Measurements from ENCODE around the gene FXYD2. TPM values are rescaled to one million over a fixed set of nuclear protein-coding genes. Genes with fewer than 3 reads are reported as not detected.

FXYD2 gene
- total RNA-seq, 1 donor from 2014 or later = 5.0 TPM

GRCh38 chr11:117871160-117871559, 46.6 kb upstream of the FXYD2 start:
- Histone ChIP-seq H3K4me3 (ENCODE audit: low read depth, low read length) (no peak overlapping the region), H3K36me3 (ENCODE audit: control insufficient read depth, insufficient read depth, low read length) (no peaks in the 10 kb centered on the region), H3K27me3 (ENCODE audit: control insufficient read depth, insufficient read depth, low read length) (peaks cover 15% of the 10 kb centered on the region)
- DNase-seq (ENCODE audit: low read depth) = no peak
- TF ChIP-seq CTCF (IDR thresholded peaks at IDR 0.05; ENCODE audit: insufficient read depth, low read length, poor library complexity, severe bottlenecking) = no peak

DNA sequence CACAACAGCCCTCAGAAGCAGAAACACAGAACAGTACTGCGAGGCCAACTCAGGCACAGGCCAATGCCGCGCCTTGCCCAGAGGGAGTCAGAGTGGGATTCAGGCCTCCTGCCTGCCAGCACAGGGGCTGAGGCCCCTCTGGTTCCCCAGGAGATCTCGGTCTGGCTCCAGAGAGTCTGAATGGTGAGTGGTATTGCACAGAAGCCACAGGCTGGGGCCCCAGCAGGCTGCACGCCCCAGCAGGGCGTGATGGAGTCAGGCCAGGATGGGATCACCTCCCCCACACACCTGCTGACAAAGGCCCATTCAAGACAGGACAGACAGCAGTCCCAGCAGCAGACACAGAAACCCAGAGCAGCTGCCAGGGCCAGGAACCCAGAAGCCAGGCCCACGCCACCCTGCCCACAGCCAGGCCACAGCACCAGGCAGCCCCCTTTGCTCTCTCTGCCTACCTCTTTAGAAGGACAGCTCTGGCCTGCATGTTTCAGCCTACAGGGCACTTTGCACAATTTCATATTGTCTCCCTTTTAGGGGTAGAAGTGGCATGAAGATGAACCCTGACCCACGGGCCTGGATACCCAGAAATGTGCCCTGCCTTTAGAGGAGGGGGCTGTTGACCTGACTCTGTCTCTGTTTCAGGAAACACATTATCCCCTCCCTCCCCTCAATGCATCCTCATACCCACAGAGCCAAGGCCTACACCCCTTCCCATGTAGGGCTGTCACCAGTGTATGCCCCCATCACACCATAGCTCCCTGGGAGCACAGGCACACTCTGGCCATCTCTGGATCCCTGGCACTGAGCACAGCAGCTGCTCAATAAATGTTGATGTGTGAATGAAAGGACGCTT, 45.8 kb upstream of the FXYD2 start:
- Histone ChIP-seq H3K36me3 (ENCODE audit: control insufficient read depth, insufficient read depth, low read length) (no peaks in the 10 kb centered on the region), H3K4me3 (ENCODE audit: low read depth, low read length) (no peak overlapping the region), H3K27me3 (ENCODE audit: control insufficient read depth, insufficient read depth, low read length) (peaks cover 9% of the 10 kb centered on the region)
- no peak for DNase-seq (ENCODE audit: low read depth)
- TF ChIP-seq CTCF (IDR thresholded peaks at IDR 0.05; ENCODE audit: insufficient read depth, low read length, poor library complexity, severe bottlenecking) = no peak

GRCh38 chr11:117869604-117870003, 45.1 kb upstream of the FXYD2 start:
- Histone ChIP-seq H3K36me3 (ENCODE audit: control insufficient read depth, insufficient read depth, low read length) (no peaks in the 10 kb centered on the region), H3K4me3 (ENCODE audit: low read depth, low read length) (no peak overlapping the region), H3K27me3 (ENCODE audit: control insufficient read depth, insufficient read depth, low read length) (peaks cover 2% of the 10 kb centered on the region)
- DNase-seq (ENCODE audit: low read depth) = no peak
- no peak for TF ChIP-seq CTCF (IDR thresholded peaks at IDR 0.05; ENCODE audit: insufficient read depth, low read length, poor library complexity, severe bottlenecking)

GRCh38 chr11:117868815-117869561, 44.4 kb upstream of the FXYD2 start:
- H3K36me3 ChIP-seq (ENCODE audit: control insufficient read depth, insufficient read depth, low read length) = no peaks in the 10 kb centered on the region
- TF ChIP-seq CTCF (IDR thresholded peaks at IDR 0.05; ENCODE audit: insufficient read depth, low read length, poor library complexity, severe bottlenecking) = no peak
- no peak overlapping the region for H3K4me3 ChIP-seq (ENCODE audit: low read depth, low read length)
- peaks cover 2% of the 10 kb centered on the region for H3K27me3 ChIP-seq (ENCODE audit: control insufficient read depth, insufficient read depth, low read length)
- DNase-seq (ENCODE audit: low read depth) = no peak

GRCh38 chr11:117868088-117868487, 43.5 kb upstream of the FXYD2 start:
- no peak for DNase-seq (ENCODE audit: low read depth)
- no peaks in the 10 kb centered on the region for H3K27me3 ChIP-seq (ENCODE audit: control insufficient read depth, insufficient read depth, low read length)
- TF ChIP-seq CTCF (IDR thresholded peaks at IDR 0.05; ENCODE audit: insufficient read depth, low read length, poor library complexity, severe bottlenecking) = no peak

More at GRCh38 chr11:117868088-117868487, 43.5 kb upstream of the FXYD2 start:
- Histone ChIP-seq H3K4me3 (ENCODE audit: low read depth, low read length) (no peak overlapping the region), H3K36me3 (ENCODE audit: control insufficient read depth, insufficient read depth, low read length) (no peaks in the 10 kb centered on the region)
